Suprapubic skin (tissue), 4 donors: ENCODE data around the gene SLC4A7. TPM values are rescaled to one million over a fixed set of nuclear protein-coding genes. Genes with fewer than 3 reads are reported as not detected.

Experiments used
- DNase-seq, 2 donors: peaks; one replicate each; pipeline ENCODE4 v3.0.0-alpha.2; 2019; ENCODE audit warnings: low spot score in 2 of 2
- H3K27ac ChIP-seq: fragments of 200-600 bp; sonication (generic); one replicate; pipeline ENCODE4 v1.5.1; 2019
- H3K27me3 ChIP-seq: fragments of 200-600 bp; sonication (generic); one replicate; pipeline ENCODE4 v1.5.1; 2019
- H3K36me3 ChIP-seq: fragments of 200-600 bp; sonication (generic); one replicate; pipeline ENCODE4 v1.5.1; 2019
- H3K4me1 ChIP-seq: fragments of 200-600 bp; sonication (generic); one replicate; pipeline ENCODE4 v1.5.1; 2019
- H3K4me3 ChIP-seq: fragments of 200-600 bp; sonication (generic); one replicate; pipeline ENCODE4 v1.5.1; 2019; ENCODE audit warnings: mild to moderate bottlenecking
- H3K9me3 ChIP-seq: fragments of 200-600 bp; sonication (generic); one replicate; pipeline ENCODE4 v1.5.1; 2019
- EP300 ChIP-seq: sonication (generic); formaldehyde crosslinking; IDR thresholded peaks from one replicate; pipeline ENCODE4 v1.6.1; 2017; ENCODE audit warnings: antibody characterized with exemption
- POLR2A ChIP-seq, 2 donors: fragments of 450-650 bp; IDR thresholded peaks; one replicate each; pipeline ENCODE4 v1.6.1; 2017; ENCODE audit warnings: antibody characterized with exemption in 2 of 2, mild to moderate bottlenecking in 2 of 2, moderate library complexity in 2 of 2
- POLR2AphosphoS5 ChIP-seq, 3 donors: sonication (generic); formaldehyde crosslinking; IDR thresholded peaks; one replicate each; pipeline ENCODE4 v1.6.1; 2017; ENCODE audit warnings: antibody characterized with exemption in 3 of 3
- WGBS: methylation state at CpG from one replicate; pipeline ENCODE4 v1.1.5; 2018; 5-methylcytosine and 5-hydroxymethylcytosine counted together
- total RNA-seq, 4 donors: library from RNA; depleted of rRNA; stranded (reverse); fragments of >200 nt; gene quantifications; one replicate each; pipeline ENCODE4 v1.1.0, GENCODE V29; 2016
- TF ChIP-seq, protein P1 (sequence below), 2 donors: fragments of 200-600 bp in 1 of 2; fragments of 450-650 bp in 1 of 2; sonication (generic) in 1 of 2; IDR thresholded peaks; one replicate each; pipeline ENCODE4 v1.5.1; 2016 to 2019; ENCODE audit warnings: antibody characterized with exemption in 2 of 2, mild to moderate bottlenecking in 1 of 2, moderate library complexity in 1 of 2

SLC4A7 gene
- total RNA-seq, 4 donors from 2014 or later: 10.9 to 17.5 (median 16.1) TPM

DNA sequence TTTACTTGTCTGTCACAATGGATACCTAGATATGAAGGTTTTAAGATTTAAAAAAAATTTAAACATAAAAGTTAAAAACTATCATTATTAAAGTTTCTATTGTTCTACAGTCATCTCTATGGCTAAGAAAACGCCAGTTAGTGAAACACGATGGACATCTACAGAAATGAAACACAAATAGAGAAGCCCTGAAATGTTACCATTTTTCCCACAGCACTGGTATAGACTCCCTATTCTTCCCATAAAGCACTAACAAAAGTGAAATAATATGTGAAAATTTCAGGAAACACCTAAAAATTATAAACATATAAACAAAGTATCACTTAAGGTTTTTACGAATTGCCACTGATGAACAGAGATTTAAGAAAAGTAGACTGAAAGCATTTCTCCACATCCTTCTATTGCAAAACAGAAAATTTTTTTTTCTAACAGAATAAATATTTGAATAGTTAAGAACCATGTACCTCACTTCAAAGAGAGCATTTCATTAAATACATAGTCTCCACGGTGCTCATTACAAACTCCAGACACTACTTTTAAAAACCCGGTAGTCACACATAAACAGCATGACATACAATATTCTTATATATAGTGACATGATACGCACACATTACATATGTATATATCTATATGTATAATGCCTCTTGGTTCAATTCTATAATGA lies 107.9 kb downstream of the SLC4A7 start:
- H3K36me3 ChIP-seq: peaks cover 6% of the 10 kb centered on the region
- DNase-seq: no peak
- H3K27ac ChIP-seq: no peak overlapping the region
- H3K27me3 ChIP-seq: no peaks in the 10 kb centered on the region
- H3K9me3 ChIP-seq: no peaks in the 10 kb centered on the region
- H3K4me1 ChIP-seq: no peaks in the 10 kb centered on the region
- TF ChIP-seq EP300 (no peak), POLR2A (IDR thresholded peaks at IDR 0.05) (no peak), POLR2AphosphoS5 (IDR thresholded peaks at IDR 0.05) (no peak)
- TF ChIP-seq, protein P1, sequence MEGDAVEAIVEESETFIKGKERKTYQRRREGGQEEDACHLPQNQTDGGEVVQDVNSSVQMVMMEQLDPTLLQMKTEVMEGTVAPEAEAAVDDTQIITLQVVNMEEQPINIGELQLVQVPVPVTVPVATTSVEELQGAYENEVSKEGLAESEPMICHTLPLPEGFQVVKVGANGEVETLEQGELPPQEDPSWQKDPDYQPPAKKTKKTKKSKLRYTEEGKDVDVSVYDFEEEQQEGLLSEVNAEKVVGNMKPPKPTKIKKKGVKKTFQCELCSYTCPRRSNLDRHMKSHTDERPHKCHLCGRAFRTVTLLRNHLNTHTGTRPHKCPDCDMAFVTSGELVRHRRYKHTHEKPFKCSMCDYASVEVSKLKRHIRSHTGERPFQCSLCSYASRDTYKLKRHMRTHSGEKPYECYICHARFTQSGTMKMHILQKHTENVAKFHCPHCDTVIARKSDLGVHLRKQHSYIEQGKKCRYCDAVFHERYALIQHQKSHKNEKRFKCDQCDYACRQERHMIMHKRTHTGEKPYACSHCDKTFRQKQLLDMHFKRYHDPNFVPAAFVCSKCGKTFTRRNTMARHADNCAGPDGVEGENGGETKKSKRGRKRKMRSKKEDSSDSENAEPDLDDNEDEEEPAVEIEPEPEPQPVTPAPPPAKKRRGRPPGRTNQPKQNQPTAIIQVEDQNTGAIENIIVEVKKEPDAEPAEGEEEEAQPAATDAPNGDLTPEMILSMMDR (IDR thresholded peaks at IDR 0.05): no peak
- no peak overlapping the region for H3K4me3 ChIP-seq
- 96% methylated on average over 6 of the region's 6 CpGs for WGBS

DNA sequence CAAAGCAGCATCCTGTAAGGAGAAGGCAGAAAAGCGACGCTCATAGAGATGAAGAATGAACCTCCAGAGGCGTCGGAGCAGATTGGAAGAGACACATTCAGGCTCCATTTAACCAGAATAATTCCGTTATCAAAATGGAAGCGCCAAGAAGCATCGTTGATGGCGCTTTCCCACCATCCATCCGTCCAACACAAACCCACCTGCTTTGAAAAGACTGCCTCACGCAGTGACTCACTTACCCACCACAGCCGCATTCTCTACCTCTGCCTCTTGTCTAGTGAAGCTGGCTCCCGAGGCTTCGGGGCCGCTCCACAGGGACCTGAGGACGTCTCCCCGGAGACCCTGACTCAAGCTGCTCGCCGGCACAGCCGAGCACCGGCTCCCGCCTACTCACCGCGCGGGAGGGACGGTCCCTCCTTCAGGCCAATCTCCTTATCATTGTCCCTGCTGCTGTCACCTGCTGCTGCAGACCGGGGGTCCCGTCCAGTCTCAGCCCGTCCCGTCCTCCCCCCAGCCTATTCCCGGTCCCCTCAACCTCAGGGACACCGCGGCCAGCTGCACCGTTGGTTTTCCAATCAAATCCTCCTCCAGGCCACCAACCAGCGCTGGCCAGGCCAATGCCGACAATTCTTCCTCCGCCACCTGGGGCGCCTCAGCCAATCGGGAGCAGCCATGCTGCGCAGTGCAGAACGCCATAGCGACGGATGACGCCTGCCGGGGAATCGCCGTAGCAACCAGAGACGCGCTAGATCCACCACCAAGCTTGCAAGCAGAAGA lies 115.2 kb downstream of the SLC4A7 start, which contains the start of gene NEK10:
NEK10 (minus strand) TSS at position 553 of the 777 bp plus-strand sequence. CDS start 16,501 bp downstream, outside the sequence.
- Histone ChIP-seq H3K4me1 (peaks cover 15% of the 10 kb centered on the region), H3K9me3 (no peaks in the 10 kb centered on the region), H3K4me3 (peak within 1 kb of the TSS; percentile 69), H3K36me3 (no peaks in the 10 kb centered on the region), H3K27me3 (no peaks in the 10 kb centered on the region), H3K27ac (no peak within 1 kb of the TSS)
- DNase-seq: peak; percentile 87 to 91
- WGBS: 8% methylated on average over 39 of the region's 48 CpGs
- no peak for TF ChIP-seq EP300
- peak in 1 of 3 donors; percentile 40 for TF ChIP-seq POLR2AphosphoS5 (IDR thresholded peaks at IDR 0.05)

DNA sequence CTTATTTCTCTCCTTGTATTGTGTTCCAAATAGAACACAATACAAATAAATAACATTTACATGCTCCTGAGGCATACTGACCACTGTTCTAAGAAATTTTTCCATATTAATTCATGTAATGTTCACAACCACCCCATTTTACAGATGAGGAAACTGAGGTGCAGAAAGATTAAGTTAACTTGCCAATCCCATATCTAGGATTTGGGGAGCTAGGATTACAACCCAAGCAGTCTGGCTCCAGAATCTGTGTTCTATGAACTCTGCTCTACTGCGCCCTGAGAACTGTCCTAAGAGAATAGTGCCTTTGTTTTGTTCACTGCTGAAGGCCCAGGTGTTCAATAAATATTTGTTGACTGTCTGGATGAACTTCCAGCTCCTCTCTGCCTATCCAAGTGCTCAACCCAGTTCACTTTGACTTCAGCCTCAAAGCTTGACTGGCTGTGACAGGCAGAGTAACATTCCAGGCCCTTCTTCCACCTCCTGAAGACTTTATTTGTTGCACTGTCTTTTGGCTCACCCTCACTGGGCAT lies 118.1 kb downstream of the SLC4A7 start:
- Histone ChIP-seq H3K27me3 (no peaks in the 10 kb centered on the region), H3K9me3 (no peaks in the 10 kb centered on the region), H3K4me1 (peaks cover 15% of the 10 kb centered on the region), H3K36me3 (no peaks in the 10 kb centered on the region), H3K27ac (no peak overlapping the region), H3K4me3 (no peak overlapping the region)
- DNase-seq: no peak
- WGBS: 89% methylated on average over 1 of the region's 1 CpG
- no peak for TF ChIP-seq POLR2AphosphoS5 (IDR thresholded peaks at IDR 0.05)
- TF ChIP-seq POLR2A (IDR thresholded peaks at IDR 0.05): no peak
- no peak for TF ChIP-seq EP300
- TF ChIP-seq, protein P1 (IDR thresholded peaks at IDR 0.05): no peak

DNA sequence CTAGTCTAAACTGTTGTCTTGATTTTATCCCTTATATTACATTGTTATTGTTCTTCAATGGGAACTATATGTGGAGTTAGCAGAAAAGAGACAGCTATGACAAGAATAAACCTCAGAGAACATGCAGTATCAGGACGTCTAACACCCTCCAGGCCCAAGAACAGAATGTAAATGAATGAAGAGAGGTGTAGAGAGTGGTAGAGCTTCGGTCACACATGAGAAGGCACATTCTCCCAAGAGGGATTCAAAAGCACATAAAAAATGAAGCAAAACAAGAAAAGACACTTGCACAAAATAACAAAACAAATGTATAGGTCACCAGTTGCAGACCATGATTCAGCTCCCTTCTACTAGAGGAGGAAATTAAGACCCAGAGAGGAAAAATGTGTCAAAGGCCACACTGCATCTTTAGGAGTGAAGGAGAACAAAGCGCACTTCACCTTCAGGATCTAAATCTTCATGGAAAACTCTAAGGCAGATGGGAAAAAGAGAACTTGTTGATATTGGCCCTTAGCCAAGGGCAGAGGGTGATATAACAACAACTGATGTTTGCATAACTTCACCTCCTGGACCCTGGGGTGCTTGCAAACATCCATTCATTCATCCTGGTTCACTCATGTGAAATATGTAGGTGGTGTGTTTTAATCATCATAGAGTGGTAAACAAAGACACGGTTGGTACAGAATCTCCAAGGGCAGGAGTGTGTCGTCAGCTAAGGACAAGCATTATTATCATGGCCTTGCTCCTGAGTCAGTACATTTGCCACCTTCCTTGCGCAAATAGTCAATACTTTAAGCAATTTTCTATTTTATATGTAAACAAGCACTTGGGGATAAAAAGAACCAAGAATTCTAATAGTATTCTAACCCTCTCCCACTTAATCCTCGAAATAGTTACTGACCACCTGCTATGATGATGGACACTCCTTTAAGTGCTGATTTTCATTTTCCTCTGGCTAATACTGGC lies 123.8 kb downstream of the SLC4A7 start:
- H3K4me1 ChIP-seq: peaks cover 9% of the 10 kb centered on the region
- no peak overlapping the region for H3K4me3 ChIP-seq
- no peaks in the 10 kb centered on the region for H3K9me3 ChIP-seq
- WGBS: 82% methylated on average over 7 of the region's 7 CpGs
- no peak overlapping the region for H3K27ac ChIP-seq
- DNase-seq: no peak
- no peaks in the 10 kb centered on the region for H3K27me3 ChIP-seq
- no peaks in the 10 kb centered on the region for H3K36me3 ChIP-seq
- TF ChIP-seq EP300 (no peak), POLR2A (IDR thresholded peaks at IDR 0.05) (no peak), POLR2AphosphoS5 (IDR thresholded peaks at IDR 0.05) (no peak)
- TF ChIP-seq, protein P1 (IDR thresholded peaks at IDR 0.05): no peak

DNA sequence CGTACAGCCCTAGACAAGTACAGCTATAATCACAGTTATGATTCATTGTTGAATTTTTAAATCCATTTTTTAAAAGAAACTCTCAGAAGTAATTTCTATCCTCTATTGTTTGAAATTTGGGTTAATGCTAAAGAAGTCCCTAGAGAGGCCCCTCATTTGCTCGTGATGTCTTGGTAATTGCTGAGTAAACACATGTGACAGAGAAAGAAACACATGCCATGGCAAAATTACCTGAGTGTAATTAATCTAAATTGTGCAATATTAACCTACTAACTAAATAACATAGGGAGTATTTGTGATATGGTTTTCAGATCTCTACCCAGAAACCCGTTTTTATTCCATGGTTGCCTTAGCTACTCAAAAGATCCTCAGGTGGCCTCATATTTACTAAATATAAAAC lies 125.8 kb downstream of the SLC4A7 start:
- H3K27ac ChIP-seq: no peak overlapping the region
- WGBS: 73% methylated on average over 3 of the region's 3 CpGs
- H3K9me3 ChIP-seq: no peaks in the 10 kb centered on the region
- no peak for DNase-seq
- H3K4me3 ChIP-seq: no peak overlapping the region
- TF ChIP-seq EP300 (no peak), POLR2AphosphoS5 (IDR thresholded peaks at IDR 0.05) (no peak), POLR2A (IDR thresholded peaks at IDR 0.05) (no peak)
- TF ChIP-seq, protein P1 (IDR thresholded peaks at IDR 0.05): no peak
- peaks cover 26% of the 10 kb centered on the region for H3K4me1 ChIP-seq
- no peaks in the 10 kb centered on the region for H3K36me3 ChIP-seq
- no peaks in the 10 kb centered on the region for H3K27me3 ChIP-seq
